ENCODE data around the gene BUB1B. TPM values are rescaled to one million over a fixed set of nuclear protein-coding genes. Genes with fewer than 3 reads are reported as not detected.
A peak's percentile ranks its signal among the peaks of the same experiment; 100 is the strongest.

BUB1B gene
- total RNA-seq, 1 experiment from 2014 or later, result 192 TPM

DNA sequence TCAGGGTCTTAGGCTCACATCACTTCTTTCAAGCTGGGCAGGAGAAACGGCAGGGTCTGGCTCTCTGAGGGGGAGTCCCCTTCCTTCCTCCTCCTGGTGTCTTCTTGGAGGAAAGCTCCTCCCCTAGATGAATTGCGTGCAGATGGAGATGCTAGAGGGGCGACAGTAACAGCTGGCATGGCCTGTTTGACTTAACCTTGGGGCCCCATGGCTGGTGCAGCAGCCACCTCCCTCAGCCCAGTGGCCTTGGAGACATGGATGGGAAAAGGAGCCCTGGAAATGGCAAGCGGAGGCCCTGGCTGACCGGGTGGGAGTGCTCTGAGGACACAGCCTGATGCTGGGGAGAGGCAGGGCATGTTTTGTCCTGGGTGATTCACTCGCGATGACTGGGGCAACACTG is 98.2 kb downstream of the BUB1B start:
- ATAC-seq (0 out of 2 replicates have a peak, but pooled peaks have one; percentile 5), DNase-seq (ENCODE audit: low spot score) (no peak)
- TF ChIP-seq, protein P1, sequence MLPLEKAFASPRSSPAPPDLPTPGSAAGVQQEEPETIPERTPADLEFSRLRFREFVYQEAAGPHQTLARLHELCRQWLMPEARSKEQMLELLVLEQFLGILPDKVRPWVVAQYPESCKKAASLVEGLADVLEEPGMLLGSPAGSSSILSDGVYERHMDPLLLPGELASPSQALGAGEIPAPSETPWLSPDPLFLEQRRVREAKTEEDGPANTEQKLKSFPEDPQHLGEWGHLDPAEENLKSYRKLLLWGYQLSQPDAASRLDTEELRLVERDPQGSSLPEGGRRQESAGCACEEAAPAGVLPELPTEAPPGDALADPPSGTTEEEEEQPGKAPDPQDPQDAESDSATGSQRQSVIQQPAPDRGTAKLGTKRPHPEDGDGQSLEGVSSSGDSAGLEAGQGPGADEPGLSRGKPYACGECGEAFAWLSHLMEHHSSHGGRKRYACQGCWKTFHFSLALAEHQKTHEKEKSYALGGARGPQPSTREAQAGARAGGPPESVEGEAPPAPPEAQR (CRISPR knock-in tag; IDR thresholded peaks at IDR 0.05), result no peak
- TF ChIP-seq, protein P2, sequence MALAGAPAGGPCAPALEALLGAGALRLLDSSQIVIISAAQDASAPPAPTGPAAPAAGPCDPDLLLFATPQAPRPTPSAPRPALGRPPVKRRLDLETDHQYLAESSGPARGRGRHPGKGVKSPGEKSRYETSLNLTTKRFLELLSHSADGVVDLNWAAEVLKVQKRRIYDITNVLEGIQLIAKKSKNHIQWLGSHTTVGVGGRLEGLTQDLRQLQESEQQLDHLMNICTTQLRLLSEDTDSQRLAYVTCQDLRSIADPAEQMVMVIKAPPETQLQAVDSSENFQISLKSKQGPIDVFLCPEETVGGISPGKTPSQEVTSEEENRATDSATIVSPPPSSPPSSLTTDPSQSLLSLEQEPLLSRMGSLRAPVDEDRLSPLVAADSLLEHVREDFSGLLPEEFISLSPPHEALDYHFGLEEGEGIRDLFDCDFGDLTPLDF (CRISPR knock-in tag; IDR thresholded peaks at IDR 0.05), result no peak
- TF ChIP-seq KAT7 (CRISPR knock-in tag; IDR thresholded peaks at IDR 0.05; ENCODE audit: borderline replicate concordance) (no peak), ZNF219 (CRISPR knock-in tag; IDR thresholded peaks at IDR 0.05; ENCODE audit: borderline replicate concordance) (no peak), ARID4B (CRISPR knock-in tag; IDR thresholded peaks at IDR 0.05; ENCODE audit: borderline replicate concordance) (no peak), RELA (CRISPR knock-in tag; IDR thresholded peaks at IDR 0.05; ENCODE audit: borderline replicate concordance) (no peak), MXD4 (CRISPR knock-in tag; IDR thresholded peaks at IDR 0.05; ENCODE audit: borderline replicate concordance) (no peak), IRF1 (CRISPR knock-in tag; IDR thresholded peaks at IDR 0.05) (no peak)
- TF ChIP-seq, protein P3, sequence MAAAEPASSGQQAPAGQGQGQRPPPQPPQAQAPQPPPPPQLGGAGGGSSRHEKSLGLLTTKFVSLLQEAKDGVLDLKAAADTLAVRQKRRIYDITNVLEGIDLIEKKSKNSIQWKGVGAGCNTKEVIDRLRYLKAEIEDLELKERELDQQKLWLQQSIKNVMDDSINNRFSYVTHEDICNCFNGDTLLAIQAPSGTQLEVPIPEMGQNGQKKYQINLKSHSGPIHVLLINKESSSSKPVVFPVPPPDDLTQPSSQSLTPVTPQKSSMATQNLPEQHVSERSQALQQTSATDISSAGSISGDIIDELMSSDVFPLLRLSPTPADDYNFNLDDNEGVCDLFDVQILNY (CRISPR knock-in tag; IDR thresholded peaks at IDR 0.05), result no peak
- TF ChIP-seq, protein P4, sequence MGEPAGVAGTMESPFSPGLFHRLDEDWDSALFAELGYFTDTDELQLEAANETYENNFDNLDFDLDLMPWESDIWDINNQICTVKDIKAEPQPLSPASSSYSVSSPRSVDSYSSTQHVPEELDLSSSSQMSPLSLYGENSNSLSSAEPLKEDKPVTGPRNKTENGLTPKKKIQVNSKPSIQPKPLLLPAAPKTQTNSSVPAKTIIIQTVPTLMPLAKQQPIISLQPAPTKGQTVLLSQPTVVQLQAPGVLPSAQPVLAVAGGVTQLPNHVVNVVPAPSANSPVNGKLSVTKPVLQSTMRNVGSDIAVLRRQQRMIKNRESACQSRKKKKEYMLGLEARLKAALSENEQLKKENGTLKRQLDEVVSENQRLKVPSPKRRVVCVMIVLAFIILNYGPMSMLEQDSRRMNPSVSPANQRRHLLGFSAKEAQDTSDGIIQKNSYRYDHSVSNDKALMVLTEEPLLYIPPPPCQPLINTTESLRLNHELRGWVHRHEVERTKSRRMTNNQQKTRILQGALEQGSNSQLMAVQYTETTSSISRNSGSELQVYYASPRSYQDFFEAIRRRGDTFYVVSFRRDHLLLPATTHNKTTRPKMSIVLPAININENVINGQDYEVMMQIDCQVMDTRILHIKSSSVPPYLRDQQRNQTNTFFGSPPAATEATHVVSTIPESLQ (CRISPR knock-in tag; IDR thresholded peaks at IDR 0.05), result no peak
- peaks cover 3% of the 10 kb centered on the region for H3K27me3 Mint-ChIP-seq (ENCODE audit: low read depth)
- H3K4me3 Mint-ChIP-seq, result no peak overlapping the region
- POLR2A ChIA-PET, result interaction anchor here (0.7 to 1.6 kb wide), 3 partner anchors 15 to 211 kb away, joined by 4 to 9 read pairs (median 4); partner anchors contain the start of gene PAK6
- H3K36me3 Mint-ChIP-seq, result no peaks in the 10 kb centered on the region
- H3K27ac Mint-ChIP-seq, result peak overlapping the region; percentile 63; the same call in 1 of the 2 replicates
- CTCF ChIA-PET, result interaction anchor here (0.6 to 15.1 kb wide), 20 partner anchors 11 to 229 kb away, joined by 3 to 224 read pairs (median 6); partner anchors contain the start of genes INAFM2 and PAK6
- peaks cover 17% of the 10 kb centered on the region for H3K4me1 Mint-ChIP-seq
- no peaks in the 10 kb centered on the region for H3K9me3 Mint-ChIP-seq

DNA sequence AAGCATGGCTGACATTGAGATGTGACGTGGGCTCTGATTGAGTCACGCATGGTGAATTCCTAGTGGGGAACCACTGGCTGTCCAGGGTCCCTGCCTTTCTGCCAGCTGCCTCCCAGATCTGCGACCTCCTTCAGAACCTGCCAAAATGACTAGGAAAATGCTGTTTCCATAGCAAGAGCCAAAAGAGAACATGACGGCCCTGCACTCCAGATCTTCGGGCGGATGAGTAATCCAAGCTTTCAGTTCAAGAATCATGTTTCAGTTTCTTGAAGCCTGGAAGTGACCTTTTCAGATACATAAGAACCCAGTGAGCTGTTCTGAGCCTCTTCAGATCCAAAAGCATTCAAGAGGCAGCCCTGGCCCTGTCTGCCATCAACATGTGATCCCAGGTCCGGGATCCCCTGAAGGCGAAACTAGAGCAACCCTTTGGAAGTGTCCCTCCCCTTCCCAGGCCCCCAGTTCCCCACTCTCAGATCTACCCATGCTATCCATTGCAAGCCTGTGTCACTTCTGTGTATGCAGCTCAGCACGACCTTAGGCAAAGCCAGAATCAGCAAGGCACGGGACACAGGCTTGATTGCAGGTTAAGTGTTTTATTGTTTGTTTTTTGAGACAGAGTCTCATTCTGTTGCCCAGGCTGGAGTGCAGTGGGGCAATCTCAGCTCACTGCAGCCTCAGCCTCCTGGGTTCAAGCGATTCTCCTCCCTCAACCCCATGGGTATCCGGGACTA is 102.3 kb downstream of the BUB1B start:
- Mint-ChIP-seq H3K27ac (no peak overlapping the region), H3K9me3 (no peaks in the 10 kb centered on the region), H3K36me3 (no peaks in the 10 kb centered on the region), H3K4me3 (no peak overlapping the region), H3K4me1 (peaks cover 23% of the 10 kb centered on the region), H3K27me3 (ENCODE audit: low read depth) (no peaks in the 10 kb centered on the region)
- CTCF ChIA-PET, result interaction anchor here (1.5 to 7.5 kb wide), 4 partner anchors 8 to 46 kb away, joined by 7 to 123 read pairs (median 14); no protein-coding TSS in a partner anchor
- DNase-seq (ENCODE audit: low spot score) (no peak), ATAC-seq (no peak)
- POLR2A ChIA-PET, result no interaction called here
- no peak for TF ChIP-seq USF1 (CRISPR knock-in tag; IDR thresholded peaks at IDR 0.05)
- TF ChIP-seq, protein P5, sequence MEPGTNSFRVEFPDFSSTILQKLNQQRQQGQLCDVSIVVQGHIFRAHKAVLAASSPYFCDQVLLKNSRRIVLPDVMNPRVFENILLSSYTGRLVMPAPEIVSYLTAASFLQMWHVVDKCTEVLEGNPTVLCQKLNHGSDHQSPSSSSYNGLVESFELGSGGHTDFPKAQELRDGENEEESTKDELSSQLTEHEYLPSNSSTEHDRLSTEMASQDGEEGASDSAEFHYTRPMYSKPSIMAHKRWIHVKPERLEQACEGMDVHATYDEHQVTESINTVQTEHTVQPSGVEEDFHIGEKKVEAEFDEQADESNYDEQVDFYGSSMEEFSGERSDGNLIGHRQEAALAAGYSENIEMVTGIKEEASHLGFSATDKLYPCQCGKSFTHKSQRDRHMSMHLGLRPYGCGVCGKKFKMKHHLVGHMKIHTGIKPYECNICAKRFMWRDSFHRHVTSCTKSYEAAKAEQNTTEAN (CRISPR knock-in tag; IDR thresholded peaks at IDR 0.05), result no peak
- TF ChIP-seq NFE2L1 (CRISPR knock-in tag; IDR thresholded peaks at IDR 0.05), result no peak
- no peak for TF ChIP-seq ESRRA (CRISPR knock-in tag; IDR thresholded peaks at IDR 0.05; ENCODE audit: borderline replicate concordance)
- no peak for TF ChIP-seq ELF4 (CRISPR knock-in tag; IDR thresholded peaks at IDR 0.05; ENCODE audit: low read depth)
- TF ChIP-seq IRF2 (CRISPR knock-in tag; IDR thresholded peaks at IDR 0.05; ENCODE audit: borderline replicate concordance, low read depth), result no peak
- TF ChIP-seq NFYB (CRISPR knock-in tag; conservative IDR thresholded peaks at IDR 0.05; ENCODE audit: low read depth), result no peak

Measured in WTC11 (cell line).